Body of pancreas (tissue), 4 donors: ENCODE results near the gene DENND2A. TPM values are rescaled to one million over a fixed set of nuclear protein-coding genes. Genes with fewer than 3 reads are reported as not detected.
"Not testable (repeated sequence)": the region's sequence is repeated elsewhere in the genome, so short reads cannot be mapped to it uniquely, and the experiment has no call there.

Experiments used
- ATAC-seq: fragments of 150-250 bp; one replicate; pipeline ENCODE4 v1.9.1; 2016
- DNase-seq, 4 donors: peaks; one replicate each; pipeline ENCODE4 v3.0.0-alpha.2; 2019
- H3K27ac ChIP-seq, 4 donors: fragments of 200-600 bp; sonication (generic); 1 replicate in 3 of 4; 2 replicates in 1 of 4; pipeline versions ENCODE4 v1.5.1 to v1.6.1; 2016 to 2019; ENCODE audit warnings: mild to moderate bottlenecking in 1 of 4, mixed read lengths in 1 of 4, moderate library complexity in 1 of 4
- H3K27me3 ChIP-seq, 2 donors: fragments of 200-600 bp; sonication (generic); one replicate each; pipeline ENCODE4 v1.6.0; 2016; ENCODE audit warnings: mild to moderate bottlenecking in 1 of 2
- H3K36me3 ChIP-seq, 2 donors: fragments of 200-600 bp; sonication (generic); replicated peaks in 1 of 2; 2 replicates each; pipeline ENCODE4 v1.5.1; 2016; ENCODE audit warnings: low read depth in 2 of 2; ENCODE audit not compliant: insufficient read depth in 1 of 2
- H3K4me1 ChIP-seq: fragments of 200-600 bp; sonication (generic); one replicate; pipeline ENCODE4 v1.6.0; 2016
- H3K4me3 ChIP-seq, 2 donors: fragments of 200-600 bp; sonication (generic); 1 replicate in 1 of 2; 2 replicates in 1 of 2; pipeline ENCODE4 v1.5.1; 2016 to 2019
- H3K9me3 ChIP-seq, 3 donors: fragments of 200-600 bp; sonication (generic); 1 replicate in 2 of 3; 2 replicates in 1 of 3; pipeline ENCODE4 v1.5.1; 2016
- POLR2A ChIP-seq, 3 donors: fragments of 450-650 bp; IDR thresholded peaks; one replicate each; pipeline ENCODE4 v1.6.1; 2016; ENCODE audit warnings: antibody characterized with exemption in 3 of 3, mild to moderate bottlenecking in 2 of 3
- WGBS, 2 donors: methylation state at CpG; one replicate each; pipeline ENCODE4 v1.1.5; 2017; 5-methylcytosine and 5-hydroxymethylcytosine counted together
- intact Hi-C: fragments of 100-400 bp; cut with DNase I; formaldehyde crosslinking; loops from one replicate; pipeline ENCODE4 v1.15.1; 2023
- total RNA-seq, 2 donors: library from RNA; depleted of rRNA; stranded (reverse); fragments of >200 nt; gene quantifications; one replicate each; pipeline ENCODE4 v1.1.0, GENCODE V29; 2016
- TF ChIP-seq, protein P1 (sequence below), 7 experiments: fragments of 450-650 bp in 4 of 7; fragments of 200-600 bp in 3 of 7; sonication (generic) in 3 of 7; IDR thresholded peaks; one replicate each; pipeline ENCODE4 v1.5.1; 2016 to 2019; ENCODE audit warnings: antibody characterized with exemption in 7 of 7

Gene DENND2A
- total RNA-seq, 2 donors from 2014 or later, result 2.6 to 7.3 TPM

DNA sequence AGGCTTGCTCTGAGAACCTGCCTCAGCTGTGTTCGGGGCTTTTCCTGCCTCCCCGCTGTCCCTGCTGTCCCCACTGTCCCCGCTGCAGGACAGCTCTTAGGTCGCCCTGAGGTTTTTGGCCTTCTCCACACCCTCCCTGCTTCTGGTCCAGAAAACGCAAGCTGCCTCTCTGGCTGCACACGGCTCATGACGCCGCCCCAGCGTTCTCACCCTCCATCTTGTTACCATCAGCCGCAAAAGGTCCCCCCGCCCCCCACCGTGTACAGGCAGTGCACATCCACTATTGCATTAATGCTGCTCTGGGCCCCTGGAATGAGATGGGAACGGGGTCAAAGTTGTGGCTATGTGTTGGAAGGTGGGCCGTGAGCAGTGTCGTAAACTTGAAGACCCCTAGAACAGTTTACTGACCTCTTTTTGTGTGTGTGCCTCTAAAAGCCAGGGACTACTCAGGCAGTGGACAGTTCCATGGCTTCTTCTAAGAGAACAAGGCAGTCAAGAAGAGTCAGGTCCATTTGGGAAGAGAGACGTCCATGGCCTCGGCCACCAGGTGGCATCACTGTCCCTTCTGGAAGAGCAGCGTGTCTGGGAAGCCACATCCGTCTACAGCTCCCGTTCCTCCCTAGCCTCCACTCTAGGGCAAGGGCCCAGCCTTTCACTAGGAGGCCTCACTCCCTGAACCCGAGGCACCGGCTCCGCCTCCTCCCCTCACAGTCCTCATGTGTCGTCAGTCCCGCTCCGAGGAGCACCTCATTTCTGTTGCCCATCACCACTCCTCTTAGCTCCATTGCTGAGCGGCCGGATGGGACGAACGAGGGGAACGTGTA is 122.9 kb downstream of the DENND2A start:
- Histone ChIP-seq H3K4me1 (peaks cover 8% of the 10 kb centered on the region), H3K9me3 (no peaks in the 10 kb centered on the region), H3K27me3 (no peaks in the 10 kb centered on the region), H3K36me3 (no peaks in the 10 kb centered on the region), H3K27ac (peak overlapping the region in 1 of 4 donors; percentile 12), H3K4me3 (no peak overlapping the region)
- WGBS, 2 donors, result 36 to 38% methylated on average over 24 to 31 of the region's 31 CpGs
- intact Hi-C loops, result loop anchor here (2.0 kb wide), 1 partner anchor 135 kb away; no protein-coding TSS in a partner anchor
- ATAC-seq (peak; percentile 91), DNase-seq (peak; percentile 87 to 92 (median 88))
- TF ChIP-seq POLR2A (IDR thresholded peaks at IDR 0.05), result no peak
- TF ChIP-seq, protein P1, sequence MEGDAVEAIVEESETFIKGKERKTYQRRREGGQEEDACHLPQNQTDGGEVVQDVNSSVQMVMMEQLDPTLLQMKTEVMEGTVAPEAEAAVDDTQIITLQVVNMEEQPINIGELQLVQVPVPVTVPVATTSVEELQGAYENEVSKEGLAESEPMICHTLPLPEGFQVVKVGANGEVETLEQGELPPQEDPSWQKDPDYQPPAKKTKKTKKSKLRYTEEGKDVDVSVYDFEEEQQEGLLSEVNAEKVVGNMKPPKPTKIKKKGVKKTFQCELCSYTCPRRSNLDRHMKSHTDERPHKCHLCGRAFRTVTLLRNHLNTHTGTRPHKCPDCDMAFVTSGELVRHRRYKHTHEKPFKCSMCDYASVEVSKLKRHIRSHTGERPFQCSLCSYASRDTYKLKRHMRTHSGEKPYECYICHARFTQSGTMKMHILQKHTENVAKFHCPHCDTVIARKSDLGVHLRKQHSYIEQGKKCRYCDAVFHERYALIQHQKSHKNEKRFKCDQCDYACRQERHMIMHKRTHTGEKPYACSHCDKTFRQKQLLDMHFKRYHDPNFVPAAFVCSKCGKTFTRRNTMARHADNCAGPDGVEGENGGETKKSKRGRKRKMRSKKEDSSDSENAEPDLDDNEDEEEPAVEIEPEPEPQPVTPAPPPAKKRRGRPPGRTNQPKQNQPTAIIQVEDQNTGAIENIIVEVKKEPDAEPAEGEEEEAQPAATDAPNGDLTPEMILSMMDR (IDR thresholded peaks at IDR 0.05), result peak; percentile 75 to 88 (median 84)

DNA sequence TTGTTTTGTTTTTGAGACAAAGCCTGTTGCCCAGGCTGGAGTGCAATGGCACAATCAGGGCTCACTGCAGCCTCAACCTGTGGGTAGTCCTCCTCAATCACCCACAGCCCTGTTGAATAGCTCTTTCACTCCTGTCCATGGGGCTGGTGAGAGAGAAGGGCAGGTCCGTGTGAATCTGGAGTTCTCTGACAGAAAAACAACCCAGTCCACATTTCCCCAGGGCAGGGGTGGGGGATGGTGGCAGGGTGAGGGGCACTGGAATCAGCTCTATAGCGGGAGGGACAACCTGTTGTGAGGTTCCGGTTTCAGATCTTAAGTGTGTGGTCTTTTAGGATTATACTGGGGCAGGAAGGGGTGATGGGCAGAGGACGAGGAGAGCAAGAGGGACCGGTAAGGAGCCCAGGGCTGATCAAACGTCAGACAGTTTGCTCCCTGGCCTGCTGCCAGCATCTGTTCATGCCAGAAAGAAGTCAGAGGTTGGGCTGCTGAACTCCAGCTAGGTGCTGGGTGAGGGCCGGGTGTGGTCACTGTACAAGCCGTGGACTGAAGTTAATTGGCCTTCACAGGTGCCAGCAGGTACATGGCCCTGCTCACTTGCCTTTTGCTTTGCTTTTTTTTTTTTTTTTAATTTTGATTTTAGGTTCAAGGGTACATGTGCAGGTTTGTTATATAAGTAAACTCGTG is 128.2 kb downstream of the DENND2A start:
- 21 to 30% methylated on average over 8 to 9 of the region's 9 CpGs for WGBS, 2 donors
- TF ChIP-seq, protein P1 (IDR thresholded peaks at IDR 0.05), result no peak
- no peak for TF ChIP-seq POLR2A (IDR thresholded peaks at IDR 0.05)
- peaks cover 9% of the 10 kb centered on the region for H3K4me1 ChIP-seq
- H3K27me3 ChIP-seq, result no peaks in the 10 kb centered on the region
- no peak overlapping the region for H3K4me3 ChIP-seq
- intact Hi-C loops, result no loop called here
- DNase-seq, result peak; percentile 71 to 83 (median 80)
- ATAC-seq, result peak; percentile 77
- H3K36me3 ChIP-seq, result no peaks in the 10 kb centered on the region
- no peaks in the 10 kb centered on the region for H3K9me3 ChIP-seq
- no peak overlapping the region for H3K27ac ChIP-seq

- no peaks in the 10 kb centered on the region for H3K9me3 ChIP-seq
- peaks cover 19% of the 10 kb centered on the region for H3K4me1 ChIP-seq
- TF ChIP-seq, protein P1 (IDR thresholded peaks at IDR 0.05), result no peak
- TF ChIP-seq POLR2A (IDR thresholded peaks at IDR 0.05), result no peak
- no peaks in the 10 kb centered on the region for H3K27me3 ChIP-seq
- no peak overlapping the region for H3K4me3 ChIP-seq
- intact Hi-C loops, result no loop called here
- ATAC-seq, result no peak
- no peak overlapping the region for H3K27ac ChIP-seq
- H3K36me3 ChIP-seq, result no peaks in the 10 kb centered on the region
- WGBS, 2 donors, result 59 to 61% methylated on average over 4 of the region's 5 CpGs
- no peak for DNase-seq
Observed at GRCh38 chr7:140509789-140510188, 130.8 kb downstream of the DENND2A start.

DNA sequence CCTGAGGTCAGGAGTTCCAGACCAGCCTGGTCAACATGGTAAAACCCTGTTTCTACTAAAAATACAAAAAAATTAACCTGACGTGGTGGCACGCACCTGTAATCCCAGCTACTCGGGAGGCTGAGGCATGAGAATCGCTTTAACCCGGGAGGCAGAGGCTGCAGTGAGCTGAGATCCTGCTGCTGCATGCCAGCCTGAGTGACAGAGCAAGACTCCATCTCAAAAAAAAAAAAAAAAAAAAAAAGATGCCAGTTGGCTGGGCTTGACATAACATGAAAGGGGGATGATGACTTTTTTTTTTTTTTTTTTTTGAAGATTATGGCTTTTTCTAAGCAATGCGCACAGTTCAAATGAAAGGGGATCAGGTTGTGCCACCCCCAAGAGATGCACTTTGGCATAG is 133.1 kb downstream of the DENND2A start:
- WGBS, 2 donors, result 82 to 86% methylated on average over 5 to 6 of the region's 6 CpGs
- H3K36me3 ChIP-seq, H3K4me3 ChIP-seq, DNase-seq, intact Hi-C loops, H3K27me3 ChIP-seq, ATAC-seq, H3K9me3 ChIP-seq: not testable (repeated sequence)
- Histone ChIP-seq H3K4me1 (peaks cover 13% of the 10 kb centered on the region), H3K27ac (peak overlapping the region in 1 of 4 donors; percentile 10)

DNA sequence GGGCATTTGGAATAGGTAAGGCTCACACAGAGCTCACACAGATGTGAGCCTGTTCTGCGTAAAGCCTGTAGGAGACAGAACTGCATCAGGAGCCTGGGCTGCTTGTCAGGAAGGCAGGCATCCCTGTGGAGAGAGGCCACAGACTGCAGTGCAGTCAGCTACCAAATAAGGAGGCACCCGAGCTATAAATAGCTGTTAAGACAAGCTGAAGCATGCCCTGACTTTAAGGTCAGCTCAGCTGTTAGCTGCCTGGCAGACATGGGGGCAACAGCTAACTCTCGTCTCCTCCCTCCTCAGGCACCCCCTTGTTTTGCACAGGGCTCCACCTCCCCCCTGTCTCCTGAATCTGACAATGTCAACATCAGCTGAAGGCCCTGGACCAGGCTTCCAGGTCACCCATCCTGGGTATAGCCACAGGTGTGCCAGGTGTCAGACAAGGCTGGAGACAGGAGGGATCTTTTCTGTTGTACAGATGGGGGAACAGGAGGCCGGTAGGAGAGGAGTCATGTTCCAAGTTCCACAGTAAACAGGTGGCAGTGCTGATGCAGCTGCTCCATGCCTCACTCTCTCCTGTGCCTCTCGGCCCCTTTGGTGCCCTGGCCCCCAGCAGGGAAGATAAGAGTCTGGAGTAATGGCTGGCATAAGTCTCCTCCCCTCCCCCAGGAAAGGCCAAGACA is 133.7 kb downstream of the DENND2A start:
- Histone ChIP-seq H3K9me3 (no peaks in the 10 kb centered on the region), H3K27ac (peak overlapping the region in 2 of 4 donors; percentile 10 to 24), H3K36me3 (no peaks in the 10 kb centered on the region), H3K27me3 (no peaks in the 10 kb centered on the region), H3K4me1 (peaks cover 15% of the 10 kb centered on the region), H3K4me3 (no peak overlapping the region)
- DNase-seq, result peak; percentile 15 to 52 (median 41)
- TF ChIP-seq, protein P1 (IDR thresholded peaks at IDR 0.05), result no peak
- TF ChIP-seq POLR2A (IDR thresholded peaks at IDR 0.05), result no peak
- WGBS, 2 donors, result 14 to 33% methylated on average over 2 to 5 of the region's 5 CpGs
- intact Hi-C loops, result no loop called here
- peak; percentile 33 for ATAC-seq
